ENCODE measurements around the gene SDK1. TPM values are rescaled to one million over a fixed set of nuclear protein-coding genes. Genes with fewer than 3 reads are reported as not detected.

SDK1 gene
- total RNA-seq, 1 donor, result 0.27 TPM

DNA sequence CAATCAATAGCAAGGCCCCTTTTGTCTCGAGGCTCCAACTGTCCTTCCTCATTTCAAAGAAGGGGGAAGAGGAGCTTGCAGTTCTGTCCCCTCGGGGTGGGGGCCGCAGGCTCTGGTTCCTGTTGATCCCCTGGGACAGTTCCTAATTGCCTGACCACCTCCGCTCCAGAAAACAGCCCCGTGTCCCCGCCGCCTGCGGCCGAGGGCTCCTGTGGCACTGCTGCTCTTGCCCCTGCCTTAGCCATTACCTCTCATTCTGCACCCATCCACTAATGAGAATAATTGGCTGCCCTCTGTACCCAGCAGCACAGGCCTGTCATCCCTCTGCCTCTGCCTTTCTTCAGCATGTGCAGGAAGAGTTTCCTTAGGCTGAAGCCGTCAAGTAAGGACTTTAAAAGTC, 712.7 kb downstream of the SDK1 start:
- DNase-seq (ENCODE audit: low read depth), result no peak
- TF ChIP-seq, protein P1, sequence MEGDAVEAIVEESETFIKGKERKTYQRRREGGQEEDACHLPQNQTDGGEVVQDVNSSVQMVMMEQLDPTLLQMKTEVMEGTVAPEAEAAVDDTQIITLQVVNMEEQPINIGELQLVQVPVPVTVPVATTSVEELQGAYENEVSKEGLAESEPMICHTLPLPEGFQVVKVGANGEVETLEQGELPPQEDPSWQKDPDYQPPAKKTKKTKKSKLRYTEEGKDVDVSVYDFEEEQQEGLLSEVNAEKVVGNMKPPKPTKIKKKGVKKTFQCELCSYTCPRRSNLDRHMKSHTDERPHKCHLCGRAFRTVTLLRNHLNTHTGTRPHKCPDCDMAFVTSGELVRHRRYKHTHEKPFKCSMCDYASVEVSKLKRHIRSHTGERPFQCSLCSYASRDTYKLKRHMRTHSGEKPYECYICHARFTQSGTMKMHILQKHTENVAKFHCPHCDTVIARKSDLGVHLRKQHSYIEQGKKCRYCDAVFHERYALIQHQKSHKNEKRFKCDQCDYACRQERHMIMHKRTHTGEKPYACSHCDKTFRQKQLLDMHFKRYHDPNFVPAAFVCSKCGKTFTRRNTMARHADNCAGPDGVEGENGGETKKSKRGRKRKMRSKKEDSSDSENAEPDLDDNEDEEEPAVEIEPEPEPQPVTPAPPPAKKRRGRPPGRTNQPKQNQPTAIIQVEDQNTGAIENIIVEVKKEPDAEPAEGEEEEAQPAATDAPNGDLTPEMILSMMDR (IDR thresholded peaks at IDR 0.05; ENCODE audit: insufficient read depth, low read length), result no peak
- no peak overlapping the region for H3K4me3 ChIP-seq (ENCODE audit: low read depth, low read length)

DNA sequence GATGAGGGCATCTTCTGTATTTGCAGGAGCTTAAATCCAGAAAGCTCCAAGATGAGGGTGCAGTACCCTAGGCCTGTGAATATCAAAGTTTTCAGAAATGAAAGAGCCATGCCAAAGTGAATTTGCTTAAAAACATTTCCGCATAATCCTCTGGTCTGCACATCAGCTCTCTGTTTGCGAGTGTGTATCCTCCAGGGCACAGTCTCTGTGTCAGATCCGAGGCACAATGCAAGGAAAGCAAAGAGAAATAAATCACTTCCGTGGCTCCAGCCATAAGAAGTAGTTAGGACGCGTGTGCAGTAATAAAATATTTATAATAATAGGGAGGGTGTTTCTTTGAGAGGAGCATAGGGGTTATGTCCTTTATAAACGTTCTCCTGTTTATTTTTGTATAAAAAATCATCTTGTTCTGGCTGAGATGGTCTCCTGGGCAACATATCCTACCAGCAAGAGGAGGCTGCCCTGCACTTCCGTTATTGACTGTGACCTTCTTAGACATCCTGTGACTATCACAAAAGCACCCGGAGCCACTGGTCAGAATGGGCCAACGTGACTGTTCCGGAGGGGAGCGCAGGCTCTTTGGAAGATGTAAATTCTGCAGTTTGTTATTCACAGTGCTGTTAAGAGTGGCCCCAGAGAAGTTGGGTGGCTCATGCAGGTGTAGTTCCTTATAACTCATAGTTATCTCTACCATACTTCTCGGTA, 713.4 kb downstream of the SDK1 start:
- H3K4me3 ChIP-seq (ENCODE audit: low read depth, low read length), result no peak overlapping the region
- DNase-seq (ENCODE audit: low read depth), result no peak
- TF ChIP-seq, protein P1 (IDR thresholded peaks at IDR 0.05; ENCODE audit: insufficient read depth, low read length), result no peak

DNA sequence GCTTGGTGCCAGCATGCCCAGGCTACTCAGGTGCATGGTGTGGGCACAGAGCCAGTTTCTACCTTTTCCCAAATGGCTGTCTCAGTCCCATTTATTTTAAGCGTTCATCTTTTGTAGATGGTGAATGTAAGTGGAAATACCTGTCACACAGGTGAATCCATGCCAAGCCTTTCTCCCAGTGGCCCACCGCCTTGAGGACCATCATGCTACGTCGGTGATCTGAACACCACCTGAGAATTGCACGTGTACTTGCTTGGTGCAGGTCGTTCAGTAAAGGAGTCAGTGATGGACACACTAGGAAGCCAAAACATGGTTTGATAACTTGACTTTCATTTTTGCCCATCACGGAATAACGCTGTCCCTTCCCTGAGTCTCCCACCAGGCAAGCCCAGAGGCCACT, 714.3 kb downstream of the SDK1 start:
- H3K4me3 ChIP-seq (ENCODE audit: low read depth, low read length), result no peak overlapping the region
- DNase-seq (ENCODE audit: low read depth), result no peak
- TF ChIP-seq, protein P1 (IDR thresholded peaks at IDR 0.05; ENCODE audit: insufficient read depth, low read length), result no peak

DNA sequence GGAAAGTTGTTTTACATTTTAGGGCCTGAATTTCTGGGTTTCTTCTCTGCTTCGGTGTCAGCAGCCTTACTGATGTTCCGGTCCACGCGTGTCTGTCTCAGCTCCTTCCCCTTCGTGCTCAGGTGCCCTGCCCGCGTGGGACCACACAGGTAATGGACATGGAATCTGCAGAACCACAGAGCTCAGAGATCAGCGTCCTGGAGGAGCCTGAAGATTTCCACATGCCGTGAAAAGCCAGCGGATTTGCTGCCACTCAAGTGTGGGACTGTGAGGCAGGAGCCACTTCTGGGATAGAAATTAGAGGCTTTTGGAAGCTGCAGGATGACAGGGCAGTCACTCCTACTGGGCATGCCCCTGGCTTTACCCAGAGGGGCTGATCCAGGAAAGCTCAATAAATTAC, 714.9 kb downstream of the SDK1 start:
- DNase-seq (ENCODE audit: low read depth), result no peak

DNA sequence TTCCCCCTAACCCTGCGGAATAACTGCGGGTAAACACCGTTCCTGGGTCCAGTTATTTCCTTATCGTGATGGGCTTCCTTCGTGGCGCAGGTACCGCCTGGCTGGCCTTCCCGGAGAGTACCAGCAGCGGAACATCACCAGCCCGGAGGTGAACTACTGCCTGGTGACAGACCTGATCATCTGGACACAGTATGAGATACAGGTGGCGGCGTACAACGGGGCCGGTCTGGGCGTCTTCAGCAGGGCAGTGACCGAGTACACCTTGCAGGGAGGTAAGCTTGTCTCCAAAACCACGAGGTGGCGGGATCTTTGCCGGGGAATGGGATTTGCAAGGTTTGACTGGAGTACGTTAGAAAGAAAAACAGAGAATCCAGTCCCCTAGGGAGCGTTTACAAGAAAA, 716.0 kb downstream of the SDK1 start:
- TF ChIP-seq, protein P1 (IDR thresholded peaks at IDR 0.05; ENCODE audit: insufficient read depth, low read length), result no peak
- H3K4me3 ChIP-seq (ENCODE audit: low read depth, low read length), result no peak overlapping the region
- DNase-seq (ENCODE audit: low read depth), result no peak

More for the DNA sequence above, 714.9 kb downstream of the SDK1 start:
- TF ChIP-seq, protein P1 (IDR thresholded peaks at IDR 0.05; ENCODE audit: insufficient read depth, low read length), result no peak
- no peak overlapping the region for H3K4me3 ChIP-seq (ENCODE audit: low read depth, low read length)

DNA sequence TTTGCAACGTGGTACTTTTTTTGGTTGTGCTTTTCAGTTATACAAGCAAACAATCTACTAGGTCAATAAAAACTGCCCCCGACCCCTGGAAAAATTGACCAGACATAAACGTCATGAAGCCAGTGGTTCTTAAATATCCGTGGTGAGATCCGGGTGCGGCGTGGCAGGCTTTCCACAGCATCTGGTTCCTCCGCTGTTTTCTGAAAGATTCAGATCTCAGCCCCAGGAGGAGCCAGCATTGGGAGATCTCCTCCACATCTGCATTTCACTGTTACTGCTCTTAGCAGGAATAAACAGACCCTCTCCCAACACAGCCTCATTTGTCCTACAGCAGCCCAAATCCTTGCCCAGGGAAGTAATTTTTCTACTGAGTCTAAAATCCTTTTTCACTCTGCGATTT, 716.7 kb downstream of the SDK1 start:
- TF ChIP-seq, protein P1 (IDR thresholded peaks at IDR 0.05; ENCODE audit: insufficient read depth, low read length), result no peak
- no peak overlapping the region for H3K4me3 ChIP-seq (ENCODE audit: low read depth, low read length)
- DNase-seq (ENCODE audit: low read depth), result no peak

Data from fibroblast of the aortic adventitia (primary cell).